SHP77 treated with DMSO at 0.1 percent for 48 hours (cell line): ENCODE data around the gene GPR173.

Experiments
- DNase-seq: peaks from one replicate; lab custom pipeline; 2025; lab: John Stamatoyannopoulos, UW

The GPR173 gene, protein sequence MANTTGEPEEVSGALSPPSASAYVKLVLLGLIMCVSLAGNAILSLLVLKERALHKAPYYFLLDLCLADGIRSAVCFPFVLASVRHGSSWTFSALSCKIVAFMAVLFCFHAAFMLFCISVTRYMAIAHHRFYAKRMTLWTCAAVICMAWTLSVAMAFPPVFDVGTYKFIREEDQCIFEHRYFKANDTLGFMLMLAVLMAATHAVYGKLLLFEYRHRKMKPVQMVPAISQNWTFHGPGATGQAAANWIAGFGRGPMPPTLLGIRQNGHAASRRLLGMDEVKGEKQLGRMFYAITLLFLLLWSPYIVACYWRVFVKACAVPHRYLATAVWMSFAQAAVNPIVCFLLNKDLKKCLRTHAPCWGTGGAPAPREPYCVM

DNA sequence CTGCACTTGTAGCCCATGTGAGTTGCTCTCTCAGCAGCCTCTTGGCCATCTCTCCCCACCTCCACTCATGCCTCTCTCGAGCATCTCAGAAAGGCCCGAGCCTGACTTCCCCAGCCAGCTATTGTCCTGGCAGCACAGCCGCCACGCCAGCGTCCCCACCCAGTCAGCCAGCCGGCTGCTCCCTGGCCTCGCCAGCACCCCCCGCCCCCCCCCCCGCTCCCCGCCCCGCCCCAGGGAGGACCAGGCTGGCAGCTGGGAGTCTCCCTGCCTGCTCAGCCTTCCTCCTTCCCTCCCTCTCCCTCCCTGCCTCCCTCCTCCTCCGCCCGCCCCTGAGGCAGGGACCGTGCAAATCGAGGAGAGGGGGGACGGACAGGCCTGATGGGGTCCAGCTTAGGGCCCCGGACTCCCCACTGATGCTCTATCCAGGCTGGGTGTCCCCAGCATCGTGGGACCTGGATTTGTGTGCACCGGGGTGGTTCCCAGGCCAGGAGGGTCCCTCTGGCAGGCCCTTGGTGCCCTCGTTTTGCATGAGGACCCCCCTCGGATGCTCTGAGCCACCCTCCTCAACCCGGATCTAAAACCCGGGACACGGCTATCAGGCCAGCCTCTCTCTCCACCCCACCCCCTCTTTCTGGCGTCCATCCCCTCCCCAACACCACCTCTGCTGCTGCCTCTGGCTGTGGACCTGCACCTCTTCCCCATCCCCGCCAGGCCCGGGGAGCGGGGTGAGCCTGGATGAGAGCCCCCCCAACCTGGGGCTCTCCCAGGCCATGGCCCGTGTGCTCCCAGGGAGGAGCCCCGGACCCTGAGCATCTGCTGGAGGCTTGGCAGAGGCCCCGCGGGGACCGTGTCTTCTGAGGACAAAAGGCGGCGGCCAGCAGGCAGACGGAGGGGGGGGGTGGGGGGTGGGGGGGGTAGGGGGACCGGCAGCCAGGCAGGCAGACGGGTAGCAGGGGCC lies at the start of gene GPR173:
Gene GPR173, plus strand, starts transcription at position 621 of the 958 bp plus-strand sequence. CDS start 27,833 bp downstream, outside the sequence.
- peak; percentile 66 for DNase-seq

DNA sequence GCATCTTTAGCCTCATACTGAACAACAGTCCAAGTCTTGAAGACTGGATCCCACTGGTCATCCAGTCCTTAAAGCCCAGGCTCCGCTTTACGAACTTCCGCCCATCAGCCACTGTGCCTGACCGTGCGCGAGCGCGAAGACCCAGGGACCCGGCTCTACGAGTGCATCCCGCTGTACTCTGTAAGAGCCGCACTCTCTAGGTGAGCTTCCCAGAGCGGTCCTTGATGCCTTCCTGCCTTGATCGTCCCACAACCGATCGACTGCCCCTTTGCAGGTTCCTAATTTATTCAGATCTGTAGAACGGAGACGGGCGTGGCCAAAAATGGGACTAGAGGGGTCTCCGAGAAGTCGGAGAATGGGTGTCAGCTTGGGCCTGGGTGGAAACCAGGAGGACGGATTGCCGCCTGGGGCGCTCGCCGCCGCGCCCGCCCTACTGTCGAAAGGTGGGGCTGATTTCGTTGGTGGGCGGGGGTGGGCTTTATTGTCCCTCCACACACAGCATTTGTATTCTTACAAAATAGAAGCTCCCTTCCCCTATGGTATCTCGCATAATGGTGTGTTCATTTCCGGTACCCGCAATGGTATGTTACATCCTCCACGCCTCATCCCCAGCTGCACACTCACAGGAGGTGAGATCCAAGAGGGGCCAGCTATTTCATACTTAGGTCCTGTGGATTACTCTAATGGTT lies 48.0 kb upstream of the GPR173 start:
- no peak for DNase-seq

DNA sequence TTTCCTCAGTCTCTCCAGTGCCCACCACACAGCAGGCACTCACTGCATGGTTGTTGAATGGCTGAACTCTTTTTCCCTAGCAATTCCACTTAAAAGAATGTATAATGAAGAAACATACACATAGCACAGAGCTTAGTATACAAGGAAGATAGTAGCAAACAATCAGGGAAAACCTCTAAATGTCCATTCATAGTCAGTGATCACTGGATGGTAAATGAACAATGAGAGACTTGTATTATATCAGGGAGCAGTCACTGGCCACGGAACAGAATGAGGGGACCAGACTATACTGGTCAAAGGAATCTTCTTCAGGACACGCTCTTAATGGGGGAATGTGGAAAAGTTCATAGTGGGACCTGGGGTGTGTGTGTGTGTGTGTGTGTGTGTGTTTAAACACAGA lies 46.6 kb upstream of the GPR173 start:
- DNase-seq, result no peak

DNA sequence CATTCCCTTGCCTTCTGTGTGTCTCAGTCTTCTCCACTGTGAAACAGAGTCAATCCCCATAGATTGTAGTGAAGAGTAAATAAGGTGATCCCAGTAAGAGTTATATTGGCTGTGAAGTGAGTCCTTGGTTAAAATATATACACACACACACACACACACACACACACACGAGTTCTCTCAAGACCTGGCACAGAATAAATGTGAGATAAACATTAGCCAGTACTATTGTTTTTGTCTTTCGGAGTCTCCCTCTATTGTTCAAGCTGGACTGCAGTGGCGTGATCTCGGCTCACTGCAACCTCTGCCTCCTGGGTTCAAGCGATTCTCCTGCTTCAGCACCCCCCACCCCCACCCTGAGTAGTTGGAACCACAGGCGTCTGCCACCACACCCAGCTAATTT lies 45.5 kb upstream of the GPR173 start:
- DNase-seq, result no peak

DNA sequence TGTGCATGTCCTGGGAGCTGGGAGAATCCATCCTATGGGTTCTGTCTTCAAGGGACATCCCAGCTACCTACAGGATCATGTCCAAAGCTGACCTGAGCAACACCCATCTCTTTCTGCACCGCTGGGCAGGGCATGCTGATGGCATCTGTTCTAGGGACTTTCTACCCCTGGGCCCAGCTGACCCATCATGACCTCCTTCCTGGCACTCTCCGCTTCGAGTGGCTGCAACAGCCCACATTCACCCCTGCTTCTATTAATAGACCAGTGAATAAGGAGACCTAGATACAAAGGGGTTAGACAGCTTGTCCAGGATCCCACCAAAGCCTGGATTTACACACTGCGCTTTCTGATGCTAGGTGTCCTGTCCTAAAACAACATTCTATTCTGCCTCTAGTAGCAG lies 44.6 kb upstream of the GPR173 start:
- no peak for DNase-seq

DNA sequence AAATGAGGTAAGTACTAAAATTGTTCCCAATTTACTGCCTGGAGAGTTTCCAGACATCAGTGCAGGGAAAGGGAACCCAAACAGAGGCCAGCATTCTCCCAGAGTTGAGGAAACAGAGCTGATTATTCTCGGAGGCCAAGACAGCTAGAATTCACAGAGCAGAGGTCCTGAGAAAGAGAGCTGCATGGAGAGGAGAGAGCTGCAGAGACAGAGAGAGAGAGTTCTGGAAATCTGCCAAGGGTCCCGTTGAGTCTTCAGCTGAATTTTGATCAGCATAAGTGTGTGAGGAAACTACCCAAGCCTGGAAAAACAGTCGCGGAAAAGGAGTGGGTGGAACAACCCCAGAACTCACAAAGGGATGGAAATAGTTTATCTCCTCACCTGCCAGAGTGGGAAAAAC lies 43.8 kb upstream of the GPR173 start:
- no peak for DNase-seq

DNA sequence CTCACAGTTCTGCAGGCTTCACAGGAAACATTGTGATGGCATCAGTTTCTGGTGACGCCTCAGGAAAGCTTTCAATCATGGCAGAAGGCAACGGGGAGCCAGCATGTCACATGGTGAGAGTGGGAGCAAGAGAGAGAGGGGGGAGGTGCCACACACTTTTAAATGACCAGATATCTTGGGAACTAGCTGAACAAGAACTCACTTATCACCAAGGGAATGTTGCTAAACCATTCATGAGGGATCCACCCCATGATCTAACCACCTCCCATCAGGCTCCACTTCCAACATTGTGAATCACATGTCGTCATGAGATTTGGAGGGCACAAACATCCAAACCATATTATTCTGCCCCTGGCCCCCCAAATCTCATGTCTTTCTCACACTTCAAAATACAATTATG lies 43.3 kb upstream of the GPR173 start:
- no peak for DNase-seq

DNA sequence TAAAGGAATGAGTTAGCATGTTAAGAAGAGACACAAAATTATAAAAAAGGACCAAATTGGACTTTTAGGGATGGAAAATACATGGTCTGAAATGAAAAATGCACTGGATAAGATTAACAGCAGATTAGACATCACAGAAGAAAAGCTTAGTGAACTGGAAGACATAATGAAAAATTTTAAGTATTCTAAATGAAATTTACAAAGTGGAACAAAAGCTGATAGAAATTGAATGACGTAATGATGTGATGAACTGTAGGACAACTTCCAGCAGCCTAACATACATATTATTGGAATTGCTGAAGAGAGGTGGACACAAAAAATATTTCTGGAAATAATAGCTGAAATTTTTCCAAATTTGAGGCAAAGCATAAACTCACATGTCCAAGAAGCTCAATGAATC lies 39.6 kb upstream of the GPR173 start:
- no peak for DNase-seq

DNA sequence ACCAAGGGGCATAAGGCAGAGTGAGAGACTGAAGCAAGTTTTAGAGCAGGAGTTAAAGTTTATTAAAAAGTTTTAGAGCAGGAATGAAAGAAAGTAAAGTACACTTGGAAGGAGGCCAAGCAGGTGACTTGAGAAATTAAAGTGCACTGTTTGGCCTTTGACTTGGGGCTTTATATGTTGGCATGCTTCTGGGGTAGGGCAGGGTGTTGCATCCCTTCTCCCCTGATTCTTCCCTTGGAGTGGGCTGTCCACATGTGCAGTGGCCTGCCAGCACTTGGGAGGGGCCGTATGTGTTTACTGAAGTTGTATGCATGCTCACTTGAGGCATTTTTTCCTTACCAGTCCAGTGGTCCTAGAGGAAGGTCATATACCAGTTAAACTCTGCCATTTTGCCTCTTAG lies 35.3 kb upstream of the GPR173 start:
- no peak for DNase-seq

DNA sequence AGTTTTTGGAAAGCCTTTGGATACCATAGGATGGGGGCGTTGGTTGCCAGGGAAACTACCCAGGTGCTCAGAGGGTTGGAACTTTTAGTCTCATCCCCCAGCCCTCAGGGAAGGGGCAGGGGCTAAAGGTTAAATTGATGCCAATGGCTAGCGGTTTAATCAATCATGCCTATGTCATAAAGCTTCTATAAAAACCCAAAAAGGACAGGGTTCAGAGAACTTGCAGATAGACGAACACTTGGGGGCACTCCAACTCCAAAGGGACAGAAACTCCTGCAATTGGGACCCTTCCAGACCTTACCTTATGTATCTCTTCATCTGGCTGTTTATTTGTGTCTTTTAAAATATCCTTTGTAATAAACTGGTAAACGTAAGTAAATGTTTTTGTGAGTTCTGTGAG lies 30.0 kb upstream of the GPR173 start:
- DNase-seq, result no peak

DNA sequence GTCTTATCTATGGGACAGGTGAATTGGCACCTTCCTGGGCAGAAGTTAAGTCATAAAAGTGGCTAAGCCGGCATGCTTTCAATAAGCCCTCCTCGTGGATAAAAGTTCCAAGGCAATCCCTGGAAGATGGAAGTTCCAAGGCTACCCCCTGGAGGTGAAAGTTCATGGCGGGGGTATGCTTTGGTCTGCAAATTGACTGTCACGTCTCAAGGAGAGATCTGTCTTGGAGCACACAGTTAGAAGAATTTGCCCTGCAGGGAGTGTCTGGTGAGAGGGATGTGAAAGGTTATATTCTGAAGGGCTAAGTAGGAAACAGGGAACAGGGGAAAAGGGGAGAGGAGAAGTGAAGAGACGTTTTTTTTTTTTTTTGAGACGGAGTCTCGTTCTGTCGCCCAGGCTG lies 26.2 kb upstream of the GPR173 start:
- no peak for DNase-seq

DNA sequence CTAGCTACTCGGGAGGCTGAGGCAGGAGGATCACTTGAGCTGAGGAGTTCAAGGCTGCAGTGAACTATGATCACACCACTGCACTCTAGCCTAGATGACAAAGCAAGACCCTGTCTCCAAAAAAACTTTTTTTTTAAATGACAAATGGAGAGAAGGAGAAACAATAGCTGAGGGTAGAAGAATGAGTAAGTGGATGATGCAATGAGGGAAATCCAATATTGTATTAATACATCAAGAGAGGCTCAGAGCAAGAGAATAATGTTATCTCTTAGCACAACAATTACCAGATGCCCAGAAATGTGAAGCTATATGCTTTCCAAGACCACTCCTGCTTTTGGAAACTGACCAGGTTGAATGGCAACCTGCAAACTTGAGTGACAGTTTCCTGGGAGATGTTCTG lies 19.9 kb upstream of the GPR173 start:
- DNase-seq, result no peak

DNA sequence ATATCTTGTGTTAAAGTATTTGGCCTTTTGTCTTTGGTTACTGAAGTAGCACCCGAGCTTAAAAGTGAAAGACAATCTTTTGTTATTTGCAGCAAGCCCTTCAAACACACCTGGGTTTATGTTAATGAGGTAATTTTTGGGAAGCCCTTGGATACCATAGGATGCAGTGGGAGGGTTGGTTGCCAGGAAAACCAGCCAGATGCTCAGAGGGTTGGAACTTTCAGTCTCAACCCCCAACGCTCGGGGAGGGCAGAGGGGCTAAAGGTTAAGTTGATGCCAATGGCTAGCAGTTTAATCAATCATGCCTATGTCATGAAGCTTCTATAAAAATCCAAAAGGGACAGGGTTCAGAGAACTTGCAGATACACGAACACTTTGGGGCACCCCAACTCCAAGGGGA lies 17.2 kb upstream of the GPR173 start:
- no peak for DNase-seq

DNA sequence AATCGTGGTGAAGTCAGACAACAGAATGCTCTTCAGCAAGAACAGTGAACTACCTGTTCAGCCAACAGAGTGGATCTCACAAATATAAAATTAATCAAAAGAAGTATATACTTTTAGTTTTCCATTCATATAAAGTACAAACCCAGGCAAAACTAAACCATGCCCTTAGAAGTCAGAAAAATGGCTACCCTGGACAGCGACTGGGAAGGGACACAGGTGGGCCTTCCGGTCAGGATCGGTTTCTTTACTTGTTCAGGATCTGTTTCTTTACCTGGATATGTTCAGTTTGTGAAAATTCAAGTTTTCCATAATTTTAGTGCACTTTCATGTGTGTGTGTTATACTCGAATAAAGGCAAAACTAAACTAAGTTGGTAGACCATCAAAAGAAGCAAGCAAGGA lies 12.4 kb upstream of the GPR173 start:
- DNase-seq, result no peak

DNA sequence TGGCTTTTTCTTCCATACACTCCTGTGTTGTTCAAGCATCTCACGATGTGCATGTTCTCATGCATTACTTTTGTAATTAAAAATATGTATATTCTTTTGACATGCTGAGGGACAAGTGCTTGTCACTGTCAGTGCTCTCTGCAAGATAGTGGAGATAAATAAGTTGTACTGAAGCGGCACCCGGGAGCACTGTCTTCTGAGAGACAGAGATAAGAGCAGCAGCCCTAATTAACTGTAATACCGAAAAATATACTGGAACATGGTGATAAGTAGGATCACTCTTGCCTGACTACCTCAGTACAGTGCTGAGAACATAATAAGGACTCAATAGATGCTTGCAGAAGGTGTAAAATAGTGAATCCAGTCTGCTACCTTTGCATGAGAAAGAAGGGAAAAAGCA lies 9.4 kb upstream of the GPR173 start:
- DNase-seq, result no peak

DNA sequence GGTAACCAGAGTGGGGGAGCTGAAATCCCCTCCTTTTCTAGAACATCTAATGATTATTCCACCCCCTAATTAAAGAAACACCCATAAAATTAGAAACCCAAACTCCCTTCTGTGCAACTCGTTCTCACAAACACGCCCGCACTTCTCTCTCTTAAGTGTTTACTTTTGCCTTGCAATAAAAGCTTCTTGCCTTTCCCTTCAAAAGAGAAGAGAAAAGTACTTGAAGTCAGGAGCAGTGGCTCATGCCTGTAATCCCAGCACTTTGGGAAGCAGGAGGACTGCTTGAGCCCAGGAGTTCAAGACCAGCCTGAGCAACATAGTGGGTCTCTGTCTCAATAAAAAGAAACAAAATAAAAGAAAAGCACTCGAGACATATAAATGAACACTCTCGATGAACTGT lies 3.6 kb upstream of the GPR173 start:
- DNase-seq, result no peak

DNA sequence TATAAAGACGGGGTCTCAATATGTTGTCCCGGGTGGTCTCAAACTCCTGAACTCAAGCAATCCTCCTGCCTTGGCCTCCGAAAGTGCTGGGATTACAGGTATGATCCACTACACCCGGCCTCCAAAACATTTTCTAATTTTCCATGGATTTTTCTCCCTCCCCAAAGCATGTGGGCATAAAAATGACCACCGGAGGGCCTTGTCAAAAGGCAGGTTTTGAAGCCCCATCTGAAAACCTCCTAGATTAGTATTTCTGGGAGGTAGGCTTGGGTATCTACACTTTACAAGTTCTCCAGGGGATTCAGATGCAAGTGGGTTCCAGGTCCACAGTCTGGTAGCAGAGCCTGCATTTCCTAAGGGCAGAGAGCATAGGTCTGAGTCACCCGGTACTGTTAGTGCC lies 1.4 kb upstream of the GPR173 start:
- no peak for DNase-seq

DNA sequence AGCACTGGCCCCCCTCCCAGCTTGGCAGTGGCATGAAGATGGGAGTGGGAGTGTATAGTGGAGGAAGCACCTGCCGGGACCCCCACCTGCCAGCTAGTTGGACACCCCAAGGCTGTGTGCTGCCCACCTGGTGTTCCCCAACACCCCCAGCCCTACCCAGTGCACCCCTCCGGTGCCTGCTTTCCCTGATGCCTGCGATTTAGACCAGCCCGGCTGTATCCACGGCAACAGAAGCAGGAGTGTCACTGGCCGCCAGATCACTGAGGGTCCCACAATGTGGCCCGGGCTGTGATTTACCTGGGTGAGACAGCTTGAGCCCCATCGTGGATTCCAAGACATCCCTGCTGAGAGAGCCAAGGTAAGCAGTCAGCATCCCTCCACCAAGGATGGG lies 533 bp downstream of the GPR173 start:
- no peak for DNase-seq

DNA sequence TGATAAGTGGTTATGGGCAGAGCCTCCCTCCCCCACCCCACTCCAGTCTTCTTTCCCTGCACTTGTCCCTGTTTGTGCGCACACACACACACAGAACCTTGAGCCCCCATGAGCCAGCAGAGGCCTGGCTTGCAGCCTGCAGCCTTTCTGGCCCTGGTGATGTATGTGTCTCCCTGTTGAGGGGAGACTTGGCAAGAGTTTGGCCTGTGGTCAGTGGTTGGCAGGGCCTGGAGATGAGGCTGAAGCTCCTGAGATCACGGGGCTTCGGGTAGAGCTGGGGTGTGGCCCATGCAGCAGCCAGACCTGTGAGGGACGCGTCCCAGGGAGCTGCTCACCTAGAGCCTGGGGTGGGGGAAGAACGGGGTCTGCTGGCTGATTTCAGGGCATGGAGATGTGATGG lies 2.3 kb downstream of the GPR173 start:
- no peak for DNase-seq

DNA sequence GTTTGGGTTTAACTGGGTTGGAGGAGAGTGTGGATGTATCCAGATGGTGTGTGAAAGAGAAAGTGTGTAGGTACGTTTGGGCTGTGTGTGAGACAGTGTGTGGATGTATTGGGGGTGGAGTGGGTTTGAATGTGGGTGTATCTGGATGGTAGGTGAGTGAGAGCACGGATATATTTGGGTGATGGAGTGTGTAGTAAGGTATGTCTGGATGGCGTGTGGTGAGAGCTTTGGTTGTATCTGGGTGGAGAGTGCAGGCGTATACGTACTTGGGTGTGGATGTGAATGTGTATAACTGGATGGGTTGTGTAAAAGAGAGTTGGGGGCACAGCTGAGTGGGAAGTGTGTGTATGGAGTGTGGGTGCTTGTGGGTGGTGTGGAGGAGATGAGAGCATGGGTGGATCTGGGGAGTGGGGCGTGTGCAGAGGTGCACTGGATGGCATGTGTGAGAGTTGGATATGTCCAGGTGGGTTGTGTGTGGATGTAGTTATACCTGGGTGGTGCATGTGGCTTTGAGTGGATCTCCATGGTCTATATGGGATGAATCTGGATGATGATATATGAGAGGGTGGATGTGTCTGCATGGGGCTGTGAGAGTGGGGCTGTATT lies 6.8 kb downstream of the GPR173 start:
- DNase-seq, result no peak

DNA sequence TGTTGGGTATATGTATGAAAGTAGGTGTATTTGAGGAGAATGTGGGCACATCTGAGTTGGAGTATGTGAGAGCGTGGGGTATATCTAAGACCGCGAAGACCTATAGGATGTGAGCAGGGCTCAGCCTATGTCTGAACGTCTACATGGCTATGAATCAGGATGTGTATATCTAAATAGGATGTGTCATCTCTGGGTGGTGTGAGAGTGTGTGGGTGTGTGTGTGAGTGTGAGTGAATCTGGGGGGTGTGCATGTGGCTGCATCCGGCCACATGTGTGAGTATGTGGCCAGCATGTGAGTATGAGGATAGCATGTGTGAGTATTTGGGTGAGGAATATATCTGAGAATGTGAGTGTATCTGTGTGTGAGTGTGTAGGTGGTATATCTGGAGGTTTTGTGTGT lies 7.7 kb downstream of the GPR173 start:
- DNase-seq, result no peak

DNA sequence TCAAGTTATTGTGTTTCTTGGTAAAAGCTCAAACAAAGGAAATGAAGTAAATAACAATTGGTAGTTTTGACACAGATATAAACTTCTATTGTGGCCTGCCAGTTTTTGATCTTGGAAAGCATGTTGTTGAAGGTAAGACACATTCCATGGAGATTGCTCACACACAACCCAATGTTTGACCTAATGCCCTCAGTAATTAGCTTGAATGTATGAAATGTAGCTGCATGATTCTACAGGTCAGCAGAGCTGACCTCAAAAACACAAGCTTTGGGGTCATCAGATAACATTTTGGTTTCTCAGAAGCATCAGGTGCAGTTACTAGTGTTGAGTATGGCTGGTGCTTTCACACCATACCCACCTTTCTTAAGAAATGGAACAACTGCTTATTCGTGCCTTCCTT lies 16.5 kb downstream of the GPR173 start:
- no peak for DNase-seq
